MV-4-11 (cell line): Measurements from ENCODE around the gene KLF6.

Experiments used
- DNase-seq: peaks from one replicate; lab custom pipeline; 2025; lab: John Stamatoyannopoulos, UW

KLF6 gene

GRCh38 chr10:3784510-3785250 is at the start of gene KLF6:
TSS of gene KLF6 (minus strand) at chr10:3785209. CDS start at chr10:3785014, 195 bp downstream.
- DNase-seq = no peak

GRCh38 chr10:3834404-3834803 is 49.4 kb upstream of the KLF6 start:
- no peak for DNase-seq

GRCh38 chr10:3833046-3833445 is 48.0 kb upstream of the KLF6 start:
- DNase-seq = no peak

- no peak for DNase-seq
Observed at GRCh38 chr10:3832022-3832786, 47.2 kb upstream of the KLF6 start.

GRCh38 chr10:3831608-3832007 is 46.6 kb upstream of the KLF6 start:
- DNase-seq = no peak

GRCh38 chr10:3830946-3831345 is 45.9 kb upstream of the KLF6 start:
- no peak for DNase-seq

- DNase-seq = no peak
Observed at GRCh38 chr10:3829156-3830050, 44.4 kb upstream of the KLF6 start.

- peak; percentile 12 for DNase-seq
Observed at GRCh38 chr10:3828404-3829155, 43.6 kb upstream of the KLF6 start.

GRCh38 chr10:3827768-3828403 is 42.9 kb upstream of the KLF6 start:
- no peak for DNase-seq

- DNase-seq = no peak
Observed at GRCh38 chr10:3827266-3827665, 42.3 kb upstream of the KLF6 start.

GRCh38 chr10:3825862-3826351 is 40.9 kb upstream of the KLF6 start:
- DNase-seq = no peak

GRCh38 chr10:3825244-3825643 is 40.2 kb upstream of the KLF6 start:
- no peak for DNase-seq

GRCh38 chr10:3822541-3823330 is 37.7 kb upstream of the KLF6 start:
- DNase-seq = no peak

GRCh38 chr10:3820255-3820654 is 35.2 kb upstream of the KLF6 start:
- DNase-seq = no peak

- no peak for DNase-seq
Observed at GRCh38 chr10:3816995-3817394, 32.0 kb upstream of the KLF6 start.

- no peak for DNase-seq
Observed at GRCh38 chr10:3814838-3815220, 29.8 kb upstream of the KLF6 start.

GRCh38 chr10:3813986-3814837 is 29.2 kb upstream of the KLF6 start:
- DNase-seq = peak; percentile 75

GRCh38 chr10:3813267-3813666 is 28.3 kb upstream of the KLF6 start:
- no peak for DNase-seq

GRCh38 chr10:3812141-3812540 is 27.1 kb upstream of the KLF6 start:
- DNase-seq = no peak
